Stimulated activated CD4-positive, alpha-beta T cell treated with anti-CD3 and anti-CD28 coated beads, Interleukin-2, amount 100 ng/mL, for 24 hours (primary cell): ENCODE data around the gene CAMK2B.

ENCODE experiments used
- DNase-seq, 2 donors: peaks; one replicate each; pipeline ENCODE4 v3.0.0-alpha.2; 2020

CAMK2B gene

GRCh38 chr7:44285561-44285960, 39.8 kb downstream of the CAMK2B start:
- no peak for DNase-seq

- no peak for DNase-seq
These were observed 40.4 kb downstream of the CAMK2B start for GRCh38 chr7:44284881-44285541.

- no peak for DNase-seq
These were observed 41.2 kb downstream of the CAMK2B start for GRCh38 chr7:44284216-44284615.

GRCh38 chr7:44283381-44284211, 41.8 kb downstream of the CAMK2B start:
- no peak for DNase-seq

DNA sequence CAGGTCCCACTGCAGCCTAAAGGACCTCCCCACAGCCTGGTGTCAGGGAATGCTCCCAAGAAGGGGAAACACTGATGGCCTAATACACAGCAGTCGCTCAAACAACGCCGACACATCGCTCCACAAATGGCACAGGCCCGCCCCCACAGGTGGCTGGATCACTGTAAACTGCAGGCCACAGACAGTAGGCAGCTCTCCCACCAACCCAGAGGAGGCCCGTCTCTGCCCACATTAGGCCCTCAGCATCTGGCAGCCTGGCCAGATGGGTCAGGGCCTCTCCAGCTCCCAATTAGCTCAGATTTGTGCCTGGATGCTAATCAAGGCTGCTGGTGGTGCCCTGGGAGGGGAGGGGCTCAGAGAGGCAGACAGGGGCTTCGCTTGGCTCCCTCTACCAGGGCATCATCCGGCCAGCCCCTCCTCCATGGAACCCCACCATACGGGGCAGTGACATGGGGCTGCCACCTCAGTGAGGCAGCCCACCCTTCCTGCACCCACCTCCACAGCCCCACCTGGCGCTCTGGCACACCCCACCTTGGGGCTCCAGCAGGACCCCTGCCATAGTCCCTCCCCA, 42.7 kb downstream of the CAMK2B start:
- no peak for DNase-seq

- no peak for DNase-seq
These were observed 43.4 kb downstream of the CAMK2B start for GRCh38 chr7:44281811-44282600.

DNA sequence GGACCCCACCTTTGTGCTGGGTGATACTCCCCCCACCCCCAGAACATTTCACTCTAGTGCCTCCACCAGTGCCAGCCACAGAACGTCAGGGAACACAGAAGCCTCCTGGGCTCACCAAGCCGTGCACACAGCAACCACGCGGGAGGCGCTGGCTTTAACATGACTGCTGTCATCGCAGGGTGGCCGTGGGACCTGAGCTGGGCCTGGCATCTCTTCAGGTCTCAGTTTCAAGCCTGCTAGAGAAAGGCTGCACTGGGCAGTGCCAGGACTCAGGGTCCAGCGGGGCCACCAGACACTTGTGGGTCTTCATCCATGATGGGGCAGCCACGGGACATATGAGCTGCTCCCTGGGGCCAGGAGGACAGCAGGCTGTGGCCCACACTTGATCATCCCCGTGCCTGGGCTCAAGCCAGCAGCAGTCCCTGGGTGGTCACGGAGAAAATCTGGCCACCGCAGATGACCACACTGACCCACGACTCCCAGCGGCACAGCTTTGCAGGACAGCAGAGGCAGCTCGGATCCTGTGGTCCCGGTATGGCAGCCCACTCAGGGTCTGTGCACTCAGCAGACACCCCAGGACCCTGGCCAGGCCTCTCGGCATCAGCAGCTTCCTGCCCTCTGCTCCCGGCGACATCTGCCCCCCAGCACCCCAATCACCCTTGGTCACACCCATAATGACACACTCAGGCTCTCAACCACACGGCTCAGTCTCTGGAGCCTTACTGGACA, 44.2 kb downstream of the CAMK2B start:
- no peak for DNase-seq

DNA sequence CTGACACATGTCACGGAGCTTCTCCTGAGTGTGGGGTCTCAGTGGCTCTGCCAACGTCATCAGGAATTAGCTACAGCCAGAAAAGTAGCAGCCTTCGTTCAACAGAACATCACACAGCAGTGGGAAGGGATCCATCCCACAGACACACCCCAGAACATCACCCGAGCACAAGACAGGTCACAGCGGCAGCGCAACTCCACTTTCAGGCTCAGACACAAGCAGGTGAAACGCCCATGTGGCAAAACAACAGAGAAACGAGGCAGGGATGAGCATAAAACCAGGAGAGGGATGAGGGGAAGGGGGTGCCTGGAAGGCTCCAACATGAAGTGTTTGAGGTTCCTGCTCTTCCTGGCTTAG, 44.8 kb downstream of the CAMK2B start:
- DNase-seq = no peak

DNA sequence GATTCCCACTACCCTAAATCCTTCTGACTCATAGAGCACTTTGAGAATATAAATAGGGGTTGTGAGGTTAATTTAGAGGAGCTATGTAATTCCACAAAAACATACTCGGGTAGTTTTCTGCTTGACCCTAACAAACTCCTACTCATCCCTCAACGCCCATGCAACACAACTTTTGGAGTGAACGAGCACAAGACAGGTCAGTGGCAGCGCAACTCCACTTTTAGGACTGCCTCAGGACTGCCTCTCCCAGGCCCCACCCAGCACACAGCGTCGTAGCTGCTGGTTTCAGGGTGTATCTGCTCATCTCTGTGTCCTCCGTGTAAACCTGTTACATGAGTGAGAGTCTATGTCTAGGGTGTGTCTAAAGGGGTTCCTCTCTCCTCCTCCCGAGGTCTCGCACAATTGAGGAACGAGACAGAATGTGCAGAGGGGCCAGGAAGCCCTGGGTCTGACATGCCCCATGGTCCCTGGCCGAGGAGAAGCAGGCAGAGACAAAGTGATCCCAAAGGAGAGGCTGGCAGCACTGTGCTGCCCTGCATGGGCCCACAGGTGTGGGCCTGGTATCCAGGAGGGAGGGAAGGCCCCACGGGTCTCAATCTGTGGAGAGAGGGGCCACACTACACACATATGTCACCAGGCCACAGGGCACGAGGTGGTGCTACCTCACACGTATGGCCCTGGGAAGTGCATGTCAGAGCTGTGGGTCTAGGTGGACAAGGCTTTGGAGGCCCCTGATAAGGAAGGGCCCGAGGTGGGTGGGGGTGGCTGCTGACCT, 45.5 kb downstream of the CAMK2B start:
- no peak for DNase-seq

- no peak for DNase-seq
These were observed 46.1 kb downstream of the CAMK2B start for GRCh38 chr7:44279286-44279685.

- no peak for DNase-seq
These were observed 46.8 kb downstream of the CAMK2B start for GRCh38 chr7:44278451-44279161.

DNA sequence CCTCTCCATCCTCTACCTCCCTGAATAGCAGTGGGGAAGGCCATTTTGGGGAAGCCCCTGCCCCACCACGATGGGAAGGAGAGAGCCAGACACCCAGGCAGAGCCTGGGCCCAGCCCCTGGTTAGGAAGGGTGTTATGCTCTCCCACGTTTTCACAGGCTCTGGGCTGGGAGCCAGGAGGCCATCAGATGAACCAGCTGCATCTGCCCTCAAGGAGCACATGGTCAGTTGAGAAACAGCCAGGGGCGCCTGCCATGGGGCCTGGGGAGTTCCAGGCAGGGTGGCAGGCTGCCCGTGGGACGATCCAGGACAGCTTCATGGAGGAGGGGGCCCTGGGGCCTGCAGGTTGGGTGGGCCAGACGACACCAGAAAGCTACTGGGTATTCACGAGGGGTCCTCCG, 47.5 kb downstream of the CAMK2B start:
- no peak for DNase-seq

DNA sequence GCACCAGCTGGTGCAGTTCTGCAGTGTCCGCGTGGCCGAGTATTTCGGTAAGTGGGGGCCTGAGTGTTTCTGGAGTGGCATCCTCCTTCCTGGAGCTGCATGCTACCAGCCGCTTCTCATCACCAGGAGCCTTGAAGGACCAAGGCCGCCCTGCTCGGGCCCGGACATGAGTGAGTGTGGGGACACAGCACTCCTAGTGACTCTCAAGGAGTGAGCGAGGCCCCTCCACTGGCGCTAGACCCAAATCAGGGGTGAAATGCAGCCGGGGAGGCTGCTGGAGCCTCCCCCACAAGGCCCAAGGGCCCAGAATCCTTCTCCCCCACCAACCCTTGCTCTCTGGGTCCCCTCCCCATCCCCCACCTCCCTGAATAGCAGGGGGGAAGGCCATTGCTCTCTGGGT, 48.0 kb downstream of the CAMK2B start:
- DNase-seq = no peak

DNA sequence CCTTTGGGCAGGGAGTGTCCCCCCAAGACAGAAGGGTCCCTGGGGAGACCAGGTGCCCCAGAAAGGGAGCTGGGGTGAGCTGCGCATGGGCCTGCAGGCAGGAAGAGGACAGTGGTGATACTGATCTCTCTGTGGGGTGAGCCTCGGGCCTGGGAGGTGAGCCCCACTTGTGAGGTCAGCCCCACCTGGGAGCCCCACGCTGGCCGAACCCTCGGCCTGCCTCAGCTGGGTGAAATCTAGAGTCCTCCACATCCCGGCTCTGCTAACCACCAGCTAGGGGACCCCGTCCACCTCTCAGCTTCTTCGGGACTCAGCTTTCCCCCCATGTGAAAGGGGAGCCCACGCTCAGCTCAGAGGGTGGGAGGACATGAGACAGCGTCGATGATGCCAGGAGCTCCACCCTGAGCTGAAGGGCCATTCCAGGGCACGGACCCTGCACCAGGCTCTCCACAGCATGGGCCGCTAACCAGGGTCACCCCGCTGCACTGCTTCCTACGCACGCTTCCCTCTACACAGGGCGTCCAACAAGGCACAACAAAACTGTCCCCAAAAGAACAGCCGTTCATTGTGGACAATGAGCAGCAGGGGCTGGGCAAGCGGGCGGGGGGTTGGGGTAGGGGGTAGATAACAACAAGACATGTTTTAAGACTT, 48.7 kb downstream of the CAMK2B start:
- no peak for DNase-seq

GRCh38 chr7:44275957-44276570, 49.3 kb downstream of the CAMK2B start:
- DNase-seq = no peak

DNA sequence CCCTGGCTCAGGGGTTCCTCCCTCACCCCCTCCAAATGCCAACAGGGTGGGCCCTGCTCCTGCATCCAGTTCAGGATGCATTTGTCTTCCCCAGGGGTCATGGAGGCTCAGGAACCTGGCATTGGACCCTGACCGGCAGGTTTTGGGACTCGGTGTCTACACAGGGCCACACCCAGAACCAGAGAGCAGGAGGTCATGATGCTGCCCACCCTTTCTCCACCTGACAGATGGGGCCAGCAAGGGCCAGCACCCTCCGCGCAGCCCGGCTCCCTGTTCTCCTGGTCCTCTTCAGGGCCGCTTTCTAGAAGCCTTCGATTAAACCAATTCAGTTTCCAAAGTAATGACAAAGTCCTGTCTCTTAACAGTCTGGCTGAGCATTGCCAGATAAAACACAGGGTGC, 50.2 kb downstream of the CAMK2B start:
- DNase-seq = no peak

GRCh38 chr7:44274623-44274975, 50.8 kb downstream of the CAMK2B start:
- DNase-seq = no peak

DNA sequence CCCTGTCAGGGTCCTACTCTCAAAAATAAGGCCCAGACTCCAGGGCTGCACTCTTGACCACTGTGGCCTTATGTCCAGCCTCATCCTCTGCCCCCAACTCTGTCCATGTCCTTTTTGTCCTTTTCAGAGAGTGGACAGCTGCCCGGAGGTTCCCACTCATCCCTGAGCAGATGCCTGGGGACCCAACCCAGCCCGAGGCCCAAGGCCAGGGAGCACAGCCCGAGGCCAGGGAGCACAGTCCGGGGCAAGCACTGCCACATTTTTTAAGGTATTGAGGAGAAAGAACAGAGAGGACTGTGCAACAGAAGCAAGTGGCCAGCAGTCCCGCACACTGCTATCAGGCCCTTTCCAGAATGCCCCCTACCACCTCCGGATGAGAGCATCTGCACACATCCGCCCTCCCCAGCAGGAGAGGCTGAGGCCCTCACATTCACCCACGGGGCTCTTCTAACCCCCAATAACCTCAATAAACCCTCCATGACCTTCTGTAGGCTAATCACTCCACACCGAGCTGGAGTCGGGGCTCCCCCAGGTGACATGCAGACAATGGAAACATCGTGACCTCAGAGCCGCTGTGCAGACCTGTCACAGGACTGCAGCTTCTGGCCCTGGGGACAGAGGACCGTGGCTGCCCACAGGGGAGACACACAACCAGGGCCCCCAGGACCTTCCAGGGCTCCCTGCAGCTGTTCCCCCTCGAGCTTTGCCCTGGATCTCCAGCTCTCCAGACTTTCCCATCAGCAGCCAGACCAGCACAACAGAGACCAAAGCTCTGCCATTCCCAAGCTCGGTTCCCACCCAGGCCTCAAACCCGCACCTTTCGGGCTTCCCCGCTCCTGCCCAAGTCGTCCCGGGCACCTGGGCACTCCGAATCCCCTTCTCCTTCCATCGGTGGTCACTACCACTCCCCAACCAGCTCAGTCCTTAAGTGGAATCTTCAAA, 51.4 kb downstream of the CAMK2B start:
- no peak for DNase-seq

GRCh38 chr7:44272981-44273380, 52.4 kb downstream of the CAMK2B start:
- no peak for DNase-seq
